COR-L47 (cell line): ENCODE results near the gene RUNX3.
"Not testable (repeated sequence)": the region's sequence is repeated elsewhere in the genome, so short reads cannot be mapped to it uniquely, and the experiment has no call there.

Source experiments
- DNase-seq: peaks from one replicate; lab custom pipeline; 2025; lab: John Stamatoyannopoulos, UW

The RUNX3 gene

GRCh38 chr1:24901791-24902470, 28.1 kb downstream of the RUNX3 start:
- DNase-seq = no peak

DNA sequence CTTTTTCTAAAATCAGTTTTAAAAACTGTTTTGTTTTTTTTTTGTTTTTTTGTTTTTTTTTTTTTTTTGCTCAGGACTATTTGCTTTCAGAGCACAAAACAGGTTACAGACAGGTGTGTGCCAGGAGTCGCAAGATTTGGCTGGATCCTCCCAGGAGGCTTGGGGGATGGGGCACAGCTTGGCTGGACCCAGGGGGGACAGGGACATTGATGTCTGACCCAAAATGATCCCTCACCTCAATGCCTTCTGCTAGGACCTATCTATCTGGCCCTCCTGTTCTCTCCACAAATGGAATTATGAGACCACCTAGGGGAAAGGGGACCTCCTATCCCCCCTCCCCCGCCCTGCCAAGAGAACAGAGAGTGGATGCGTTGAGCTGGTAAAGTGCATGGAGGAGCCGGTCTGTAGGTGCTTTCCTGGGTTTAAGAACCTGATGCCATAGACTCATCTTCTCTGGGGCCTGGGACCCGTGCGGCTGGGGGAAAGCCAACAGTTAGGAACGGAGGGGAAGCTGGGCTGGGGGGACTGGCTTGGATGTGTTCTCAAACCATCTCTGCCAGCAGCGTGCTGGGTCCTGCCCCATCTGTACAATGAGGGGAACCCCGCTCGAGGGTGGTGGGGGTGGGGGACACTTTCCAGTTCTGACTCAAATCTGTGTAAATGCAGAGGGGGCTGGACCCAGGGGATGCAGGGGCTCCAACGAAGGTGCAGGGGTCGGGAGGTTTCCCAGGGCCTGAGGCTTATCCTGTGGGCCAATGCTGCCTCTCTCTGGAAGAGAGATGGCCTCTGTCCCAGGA, 28.9 kb downstream of the RUNX3 start:
- no peak for DNase-seq

- no peak for DNase-seq
These were observed 29.6 kb downstream of the RUNX3 start for GRCh38 chr1:24900486-24900849.

DNA sequence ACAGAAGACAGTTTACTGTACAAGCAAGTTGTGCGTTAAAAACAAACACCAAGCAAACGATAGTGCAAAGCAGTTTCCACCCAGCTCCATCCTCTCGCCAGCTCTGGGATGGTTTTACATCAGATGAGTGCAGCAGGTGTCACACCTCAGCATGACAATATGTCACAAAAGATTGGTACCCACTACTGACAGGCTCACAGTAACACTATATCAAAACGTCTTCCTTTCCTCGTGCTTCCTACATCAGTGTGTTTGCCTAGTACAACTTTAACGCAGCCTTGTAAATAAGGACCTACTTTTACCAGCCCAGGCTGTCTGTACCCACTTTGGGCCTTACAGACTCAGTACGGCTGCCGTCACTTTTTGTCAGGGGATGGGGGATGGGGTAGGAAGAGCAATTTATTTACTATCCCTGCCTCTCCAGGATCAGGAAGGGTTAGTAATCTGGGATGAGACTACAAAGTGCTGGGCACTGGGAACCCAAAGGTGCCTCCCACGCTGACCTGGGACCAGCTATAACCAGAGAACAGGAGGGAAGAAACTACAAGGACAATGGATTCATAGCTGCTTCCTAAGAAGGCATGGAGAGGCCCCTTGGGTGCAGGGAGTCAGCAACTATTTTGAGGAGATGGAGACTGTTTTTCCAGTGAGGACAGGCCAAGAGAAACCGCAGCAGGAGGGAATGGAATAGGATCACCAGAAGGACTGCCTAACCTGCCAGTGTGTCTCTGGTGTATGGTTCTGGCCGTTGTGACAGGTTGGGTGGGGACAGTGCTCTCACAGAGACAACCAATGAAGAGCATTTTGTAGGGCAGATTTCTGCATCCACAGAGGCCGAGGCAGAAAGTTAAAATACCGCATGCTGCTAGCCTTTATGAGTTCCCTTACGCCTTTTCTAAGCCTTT, 30.2 kb downstream of the RUNX3 start:
- no peak for DNase-seq

- DNase-seq = no peak
These were observed 31.1 kb downstream of the RUNX3 start for GRCh38 chr1:24898909-24899439.

DNA sequence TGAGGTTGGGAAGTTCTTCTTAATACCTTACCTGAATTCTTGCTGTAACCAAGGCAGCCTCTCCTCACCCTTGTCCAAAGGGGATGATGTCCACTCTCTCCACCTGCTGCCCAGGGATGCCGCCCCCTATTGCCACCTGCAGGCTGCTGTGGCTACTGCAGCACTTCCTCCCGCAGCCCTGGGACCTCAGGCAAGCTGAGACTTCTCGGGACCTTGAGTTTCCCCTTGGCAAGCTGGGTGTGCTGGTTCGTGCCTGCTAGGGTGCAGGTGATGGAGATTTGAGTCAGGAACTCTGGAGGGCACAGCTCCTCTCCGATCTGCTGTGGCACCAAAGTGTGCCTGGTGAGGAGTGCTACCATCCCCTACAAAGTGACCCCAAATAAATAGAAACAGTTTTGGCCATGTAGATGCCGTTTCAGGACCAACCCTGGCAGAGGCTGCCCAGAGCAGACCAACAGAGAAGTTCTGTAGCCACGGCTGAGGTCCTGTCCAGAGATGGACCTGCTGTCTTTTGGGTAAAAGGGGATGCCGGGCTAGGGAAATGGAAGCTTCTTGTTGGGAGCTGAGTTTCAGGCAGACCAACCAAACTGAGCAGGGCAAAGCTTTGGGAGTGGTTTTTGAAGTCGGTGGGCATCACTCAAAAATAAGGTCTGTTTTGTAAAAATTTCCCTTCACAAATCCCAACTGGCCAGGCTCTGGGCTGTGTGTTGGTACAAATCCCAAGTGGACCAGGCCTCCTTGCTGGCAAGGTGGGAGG, 31.7 kb downstream of the RUNX3 start:
- no peak for DNase-seq

DNA sequence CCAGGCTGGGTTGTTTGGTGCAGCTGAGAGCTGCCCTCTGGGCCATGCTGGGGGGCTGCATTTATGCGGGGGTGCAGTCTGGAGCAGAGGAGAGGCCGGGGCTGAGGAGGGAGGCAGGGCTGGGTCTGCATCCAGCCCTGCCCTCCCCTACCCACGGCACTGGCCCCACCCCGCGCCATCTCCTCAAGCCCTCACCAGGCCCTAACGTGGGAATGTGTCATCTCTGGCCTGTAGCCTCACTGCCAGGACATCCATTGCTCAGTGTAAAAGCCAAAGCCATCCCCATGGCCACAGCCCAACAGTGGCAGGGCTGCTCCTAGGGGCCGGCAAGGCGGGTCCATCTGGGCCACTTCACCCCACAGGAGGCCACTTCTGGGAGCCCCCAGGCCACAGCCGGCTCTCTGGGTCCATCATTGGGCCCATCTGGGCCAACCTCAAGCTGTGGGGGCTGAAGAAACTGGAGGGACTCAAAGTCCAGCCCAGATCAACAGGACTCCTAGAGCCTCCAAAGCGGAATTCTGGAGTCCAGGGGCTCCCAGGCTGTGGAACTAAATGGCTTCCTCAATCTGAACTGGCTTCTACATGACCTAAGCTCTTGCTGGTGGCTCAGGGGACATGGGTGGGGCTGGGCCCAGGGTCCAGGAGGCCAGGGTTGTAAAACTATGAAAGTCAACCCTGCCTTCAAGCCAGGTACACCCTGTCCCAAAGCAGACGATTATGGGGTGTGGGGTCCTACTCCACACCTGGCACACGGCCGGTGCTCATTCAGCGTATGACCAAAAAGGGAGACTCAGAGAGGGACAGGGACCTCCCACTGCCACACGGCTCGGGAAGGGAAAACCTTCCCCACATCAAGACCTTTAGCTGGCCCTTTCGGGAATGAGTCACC, 32.6 kb downstream of the RUNX3 start:
- no peak for DNase-seq

DNA sequence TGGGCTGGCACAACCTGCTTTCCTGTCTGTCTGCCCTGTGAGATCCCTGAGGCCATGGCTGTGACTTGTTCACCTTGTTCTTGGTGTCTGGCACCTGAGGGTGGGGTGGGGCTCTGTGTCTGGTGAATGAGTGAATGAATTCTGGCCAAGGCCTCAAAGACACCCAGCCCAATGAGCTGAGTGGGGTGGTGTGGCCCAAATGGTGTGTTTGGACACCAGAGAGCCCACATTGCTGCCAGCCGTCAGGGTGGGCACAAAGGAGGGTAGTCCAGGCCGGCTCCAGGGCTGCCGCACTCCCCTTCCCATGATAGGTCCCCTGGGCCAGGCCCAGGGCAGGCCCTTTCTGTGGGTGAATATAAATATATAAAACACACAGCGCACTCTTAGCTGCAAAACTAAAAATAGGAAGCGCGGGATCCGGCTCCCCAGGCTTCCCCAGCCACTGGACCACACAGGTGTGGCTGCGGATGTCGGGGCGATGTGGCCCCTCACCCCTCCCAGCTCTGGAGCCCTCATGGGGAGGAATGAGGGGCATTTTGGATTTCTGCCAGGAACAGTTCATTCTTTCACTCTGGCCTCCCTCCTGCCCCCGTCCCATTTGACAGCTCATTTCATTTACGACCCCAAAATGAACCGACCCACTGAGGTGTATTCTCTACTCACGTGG, 33.3 kb downstream of the RUNX3 start:
- no peak for DNase-seq

- DNase-seq = no peak
These were observed 33.9 kb downstream of the RUNX3 start for GRCh38 chr1:24896176-24896575.

GRCh38 chr1:24895511-24895910, 34.6 kb downstream of the RUNX3 start:
- no peak for DNase-seq

GRCh38 chr1:24894002-24894401, 36.1 kb downstream of the RUNX3 start:
- DNase-seq = no peak

GRCh38 chr1:24893431-24893830, 36.6 kb downstream of the RUNX3 start:
- DNase-seq = no peak

- no peak for DNase-seq
These were observed 37.6 kb downstream of the RUNX3 start for GRCh38 chr1:24892188-24893153.

DNA sequence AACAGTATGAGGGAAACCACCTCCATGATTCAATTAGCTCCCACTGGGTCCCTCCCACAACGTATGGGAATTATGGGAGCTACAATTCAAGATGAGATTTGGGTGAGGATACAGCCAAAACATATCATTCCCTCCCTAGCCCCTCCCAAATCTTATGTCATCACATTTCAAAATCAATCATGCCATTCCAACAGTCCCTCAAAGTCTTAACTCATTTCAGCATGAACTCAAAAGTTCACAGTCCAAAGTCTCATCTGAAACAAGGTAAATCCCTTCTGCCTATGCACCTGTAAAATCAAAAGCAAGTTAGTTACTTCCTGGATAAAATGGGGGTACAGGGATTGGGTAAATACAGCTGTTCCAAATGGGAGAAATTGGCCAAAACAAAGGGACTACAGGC, 38.7 kb downstream of the RUNX3 start:
- not testable (repeated sequence) for DNase-seq

DNA sequence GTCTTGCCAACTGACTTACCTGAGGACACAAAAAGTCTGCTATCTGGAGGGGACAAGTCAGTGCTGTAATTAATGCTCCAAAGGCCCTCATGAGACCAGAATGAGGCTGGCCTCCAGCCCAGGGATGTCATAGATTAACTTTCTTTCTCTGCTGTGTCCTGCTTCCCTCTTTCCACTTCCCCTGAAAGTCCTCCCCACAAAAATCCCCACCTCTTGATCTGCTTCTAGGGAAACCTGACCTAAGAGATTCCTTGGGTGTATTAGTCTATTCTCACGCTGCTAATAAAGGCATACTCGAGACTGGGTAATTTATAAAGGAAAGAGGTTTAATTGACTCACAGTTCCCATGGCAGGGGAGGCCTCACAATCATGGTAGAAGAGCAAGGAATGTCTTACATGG, 39.2 kb downstream of the RUNX3 start:
- DNase-seq = no peak

GRCh38 chr1:24888971-24889676, 41.0 kb downstream of the RUNX3 start:
- no peak for DNase-seq

DNA sequence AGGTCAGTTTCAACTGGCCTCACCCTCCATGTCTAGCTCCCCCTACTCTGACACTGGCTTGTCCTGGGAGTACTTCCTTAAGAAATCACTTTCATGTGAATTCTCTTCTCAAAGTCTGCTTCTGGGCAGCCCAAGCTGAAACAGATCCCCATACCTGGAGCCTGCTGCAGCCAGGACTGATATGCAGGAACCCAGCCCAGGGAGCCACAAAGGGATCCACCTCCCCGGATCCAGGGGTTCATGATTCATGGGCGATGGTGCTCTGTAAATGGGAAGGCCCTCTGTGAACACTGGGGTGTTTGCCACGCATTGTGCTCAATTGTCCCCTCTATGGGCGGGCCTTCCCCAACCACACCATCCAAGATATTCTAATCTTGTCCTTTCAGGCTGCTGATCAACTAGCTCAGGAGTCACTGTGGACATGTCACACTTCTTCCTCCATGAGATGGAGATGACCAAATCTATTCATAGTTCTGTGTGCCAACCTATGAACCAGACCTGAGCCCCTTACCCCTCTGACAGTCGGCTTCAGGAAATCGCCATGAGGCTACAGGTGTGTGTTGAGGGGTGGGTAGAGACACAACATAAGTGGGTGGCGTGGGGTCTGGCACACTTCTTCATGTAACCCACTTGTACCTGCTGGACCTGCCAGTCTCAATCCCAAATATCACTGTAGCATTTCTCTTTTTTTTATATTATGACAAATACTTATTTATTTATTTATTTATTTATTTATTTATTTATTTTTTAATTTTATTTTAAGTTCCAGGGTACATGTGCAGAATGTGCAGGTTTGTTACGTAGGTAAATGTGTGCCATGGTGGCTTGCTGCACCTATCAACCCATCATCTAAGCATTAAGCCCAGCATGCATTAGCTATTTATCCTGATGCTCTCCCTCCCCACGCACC, 41.8 kb downstream of the RUNX3 start:
- no peak for DNase-seq
